ENCODE measurements around the gene C10orf71. TPM values are rescaled to one million over a fixed set of nuclear protein-coding genes. Genes with fewer than 3 reads are reported as not detected.

Gene C10orf71
- total and polyA plus RNA-seq, 4 donors, result not detected

Other genes with a start within 250 kb of the C10orf71 start
- gene VSTM4, start 183.6 kb upstream of the C10orf71 start, total RNA-seq, result 10 to 100 TPM; 10.9 to 49.4 TPM
- 1 to 10 TPM; 2.9 to 3.4 TPM for gene VSTM4, start 183.6 kb upstream of the C10orf71 start, polyA plus RNA-seq
- gene FAM170B, start 165.1 kb upstream of the C10orf71 start, total RNA-seq, result under 1 TPM in 1 of 2 donors, not detected in 1; 0.34 TPM
- gene FAM170B, start 165.1 kb upstream of the C10orf71 start, polyA plus RNA-seq, result under 1 TPM in 1 of 2 donors, not detected in 1; 0.13 TPM
- gene TMEM273, start 110.8 kb upstream of the C10orf71 start, total RNA-seq, result 10 to 100 TPM; 12.0 to 22.7 TPM
- gene TMEM273, start 110.8 kb upstream of the C10orf71 start, polyA plus RNA-seq, result 10 to 100 TPM; 12.4 to 41.8 TPM
- gene DRGX, start 96.9 kb downstream of the C10orf71 start, total RNA-seq, result not detected
- under 1 TPM in 1 of 2 donors, not detected in 1; 0.10 TPM for gene DRGX, start 96.9 kb downstream of the C10orf71 start, polyA plus RNA-seq
- 10 to 100 TPM; 18.9 to 27.2 TPM for gene ERCC6, start 240.0 kb downstream of the C10orf71 start, total RNA-seq
- 1 to 10 TPM; 2.8 to 3.5 TPM for gene ERCC6, start 240.0 kb downstream of the C10orf71 start, polyA plus RNA-seq